HG03066 (cell line): ENCODE data around the gene SSH2.
"Not testable (repeated sequence)": the region's sequence is repeated elsewhere in the genome, so short reads cannot be mapped to it uniquely, and the experiment has no call there.

ENCODE experiments used
- ATAC-seq: cut with Tn5 transposase; IDR thresholded peaks from one replicate; pipeline ENCODE4 v1.9.1; 2021; ENCODE audit warnings: low read depth; ENCODE audit not compliant: unreplicated experiment

The SSH2 gene

DNA sequence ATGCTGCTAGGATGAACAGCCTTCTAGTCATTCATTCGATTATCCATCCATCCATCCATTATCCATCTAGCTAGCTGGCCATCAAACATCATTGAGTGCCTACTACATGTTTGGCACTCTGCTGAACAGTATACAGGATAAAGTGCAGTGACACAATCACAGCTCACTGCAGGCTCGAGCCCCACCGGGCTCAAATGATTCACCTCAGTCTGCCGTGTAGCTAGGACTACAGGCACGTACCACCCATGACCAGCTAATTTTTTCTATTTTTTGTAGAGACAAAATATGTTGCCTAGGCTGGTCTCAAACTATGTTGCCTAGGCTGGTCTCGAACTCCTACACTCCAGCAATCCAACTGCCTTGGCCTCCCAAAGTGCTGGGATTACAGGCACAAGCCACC, 50.0 kb downstream of the SSH2 start:
- ATAC-seq, result no peak

- ATAC-seq, result no peak
These were observed 55.0 kb downstream of the SSH2 start for GRCh38 chr17:29874931-29875596.

DNA sequence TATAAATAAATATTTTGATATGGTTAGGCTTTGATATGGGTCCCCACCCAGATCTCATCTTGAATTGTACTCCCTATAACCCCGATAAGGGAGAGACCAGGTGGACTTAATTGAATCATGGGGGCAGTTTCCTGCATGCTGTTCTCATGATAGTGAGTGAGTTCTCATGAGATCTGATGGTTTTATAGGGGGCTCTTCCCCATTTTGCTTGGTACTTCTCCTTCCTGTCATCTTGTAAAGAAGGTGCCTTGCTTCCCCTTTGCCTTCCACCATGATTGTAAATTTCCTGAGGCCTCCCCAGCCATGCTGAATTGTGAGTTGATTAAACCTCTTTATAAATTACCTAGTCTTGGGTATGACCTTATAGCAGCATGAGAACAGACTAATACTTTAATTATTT, 55.7 kb downstream of the SSH2 start:
- not testable (repeated sequence) for ATAC-seq

DNA sequence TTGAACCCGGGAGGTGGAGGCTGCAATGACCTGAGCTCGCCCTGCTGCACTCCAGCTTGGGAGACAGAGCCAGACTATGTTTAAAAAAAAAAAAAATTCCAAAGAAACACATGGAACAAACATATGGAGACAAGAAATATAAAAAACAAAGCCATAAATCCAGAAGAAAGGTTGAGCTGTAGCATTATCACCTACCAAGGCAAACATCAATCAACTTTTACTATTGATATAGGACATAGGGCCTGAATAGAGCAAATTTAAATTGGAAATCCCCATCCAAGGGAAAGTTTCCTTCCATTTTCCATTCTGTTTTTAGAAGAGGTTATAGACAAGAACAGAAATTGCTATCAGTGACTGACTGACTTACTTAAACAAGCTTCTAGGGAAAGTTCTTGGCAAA, 56.6 kb downstream of the SSH2 start:
- no peak for ATAC-seq

DNA sequence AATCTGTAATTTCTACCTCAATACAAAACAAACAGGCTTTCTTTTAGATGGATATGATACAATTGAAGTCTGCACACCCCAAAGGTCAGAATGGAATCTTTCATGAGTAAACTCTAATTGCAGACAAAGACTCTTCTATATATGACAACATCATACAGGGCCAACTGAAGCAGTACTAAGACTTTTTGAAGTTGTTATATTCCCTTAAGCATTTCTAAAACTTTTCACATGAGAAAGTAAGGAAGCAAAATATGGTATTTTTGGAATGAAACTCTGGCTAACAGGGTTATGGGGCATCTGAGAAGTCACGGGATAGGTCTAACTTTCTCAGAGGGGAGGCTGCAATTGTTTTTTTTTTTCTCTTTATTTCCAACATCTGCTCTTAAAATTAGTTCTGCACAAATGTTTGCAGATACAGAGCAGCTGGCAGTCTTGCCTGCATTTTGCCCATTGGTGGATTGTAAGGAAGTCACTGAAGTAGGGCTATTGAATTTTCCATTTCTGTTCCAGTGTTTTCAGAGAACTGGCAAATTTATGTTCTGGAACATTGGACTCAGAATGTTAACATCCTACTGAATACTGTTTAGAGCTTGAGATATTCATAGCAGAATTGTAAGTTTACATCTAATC, 59.1 kb downstream of the SSH2 start:
- no peak for ATAC-seq

DNA sequence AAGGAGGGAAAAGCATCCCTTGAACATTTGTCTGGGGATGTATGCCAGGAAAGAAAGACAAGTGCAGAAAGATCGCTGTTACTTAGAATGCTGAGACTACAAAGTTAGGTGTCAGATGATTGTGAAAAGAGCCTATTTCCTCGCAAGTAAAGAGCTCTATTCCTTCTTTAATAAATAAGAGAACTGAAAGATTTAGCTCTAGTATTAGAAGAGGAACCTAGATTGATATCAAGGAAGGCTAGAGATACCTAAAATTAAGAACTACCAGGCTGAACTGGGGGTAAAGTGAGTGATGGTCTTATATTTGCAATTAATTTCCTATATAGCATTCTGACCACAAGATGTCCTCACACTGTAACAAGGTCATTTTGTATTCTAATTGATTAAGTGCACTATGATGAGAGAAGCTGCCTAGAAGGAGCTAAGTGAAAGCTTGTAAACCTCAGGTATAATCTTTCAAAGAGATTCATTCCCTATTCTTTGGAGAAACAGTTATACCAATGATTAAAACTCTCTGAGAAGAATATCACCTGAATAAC, 62.3 kb downstream of the SSH2 start:
- ATAC-seq, result no peak

DNA sequence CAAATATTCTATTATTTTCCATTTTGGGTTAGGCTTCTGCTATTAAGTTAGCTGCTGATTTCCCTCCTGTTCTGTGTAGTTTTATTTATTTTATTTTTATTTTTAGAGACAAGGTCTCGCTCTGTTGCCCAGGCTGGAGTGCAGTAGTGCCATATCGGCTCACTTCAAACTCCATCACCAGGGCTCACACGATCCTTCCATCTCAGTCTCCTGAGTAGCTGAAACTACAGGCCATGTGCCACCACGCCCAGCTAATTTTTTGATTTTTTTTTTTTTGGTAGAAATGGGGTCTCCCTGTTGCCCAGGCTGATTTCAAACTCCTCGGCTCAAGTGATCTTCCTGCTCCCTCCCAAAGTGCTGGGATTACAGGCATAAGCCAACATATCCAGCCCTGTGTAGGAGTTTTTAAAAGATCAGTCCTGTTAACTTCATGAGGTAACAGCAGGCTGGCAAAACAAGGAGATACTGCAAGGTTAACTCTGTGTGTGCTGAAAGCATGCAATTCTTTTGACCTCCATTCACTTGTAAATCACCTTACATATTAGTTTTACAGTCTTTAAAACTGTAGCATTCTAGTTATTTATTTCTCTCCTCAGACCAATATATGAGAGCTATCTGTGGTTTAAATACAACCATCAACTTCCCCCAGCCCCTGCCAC, 63.2 kb downstream of the SSH2 start:
- ATAC-seq, result no peak

DNA sequence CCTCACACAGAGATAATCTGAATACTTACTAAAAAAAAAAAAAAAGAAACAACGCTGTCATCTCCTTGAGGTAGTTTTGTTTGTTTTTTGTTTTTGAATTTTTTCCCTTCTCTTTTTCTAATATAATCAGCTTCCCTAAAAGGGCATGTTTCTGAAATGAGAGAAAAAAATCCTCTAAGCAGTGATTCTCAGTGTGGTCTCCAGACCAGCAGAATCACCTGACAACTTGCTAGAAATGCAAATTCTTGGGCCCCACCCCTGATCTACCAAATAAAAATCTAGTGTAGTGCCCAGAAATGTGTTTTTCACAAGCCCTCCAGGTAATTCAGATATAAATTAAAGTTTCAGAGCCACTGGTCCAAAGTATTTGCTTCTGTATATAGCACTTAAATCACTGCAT, 65.4 kb downstream of the SSH2 start:
- ATAC-seq, result no peak

DNA sequence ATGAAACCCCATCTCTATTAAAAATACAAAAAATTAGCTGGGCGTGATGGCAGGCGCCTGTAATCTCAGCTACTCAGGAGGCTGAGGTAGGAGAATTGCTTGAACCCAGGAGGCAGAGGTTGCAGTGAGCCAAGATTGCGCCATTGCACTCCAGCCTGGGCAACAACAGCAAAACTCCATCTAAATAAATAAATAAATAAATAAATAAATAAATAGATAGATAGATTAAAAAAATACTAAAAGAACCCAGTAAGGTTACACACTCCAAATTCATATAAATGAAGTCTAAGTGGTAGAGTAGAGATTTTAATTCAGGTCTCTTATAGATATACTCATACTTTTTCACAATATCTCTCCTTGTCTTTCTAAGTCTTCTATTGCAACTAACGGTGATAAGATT, 65.9 kb downstream of the SSH2 start:
- not testable (repeated sequence) for ATAC-seq

DNA sequence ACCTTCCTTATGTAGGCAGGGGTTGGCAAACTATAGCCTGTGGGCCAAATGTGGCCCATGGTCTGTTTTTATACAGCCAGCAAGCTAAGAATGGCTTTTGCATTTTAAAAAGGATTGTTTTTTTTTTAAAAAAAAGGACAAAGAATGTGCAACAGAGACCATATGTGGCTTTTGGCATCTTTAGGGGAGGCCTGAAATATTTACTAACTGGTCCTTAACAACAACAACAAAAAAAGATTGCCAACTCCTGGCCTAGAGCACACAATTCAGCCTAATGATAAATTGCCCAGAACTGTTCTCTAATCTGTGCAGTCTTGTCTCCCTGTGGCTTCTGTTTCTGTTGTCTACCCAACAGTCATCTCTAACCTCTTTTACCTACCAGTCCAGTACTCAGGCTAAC, 67.1 kb downstream of the SSH2 start:
- no peak for ATAC-seq

GRCh38 chr17:29862127-29862526, 67.9 kb downstream of the SSH2 start:
- ATAC-seq, result no peak

DNA sequence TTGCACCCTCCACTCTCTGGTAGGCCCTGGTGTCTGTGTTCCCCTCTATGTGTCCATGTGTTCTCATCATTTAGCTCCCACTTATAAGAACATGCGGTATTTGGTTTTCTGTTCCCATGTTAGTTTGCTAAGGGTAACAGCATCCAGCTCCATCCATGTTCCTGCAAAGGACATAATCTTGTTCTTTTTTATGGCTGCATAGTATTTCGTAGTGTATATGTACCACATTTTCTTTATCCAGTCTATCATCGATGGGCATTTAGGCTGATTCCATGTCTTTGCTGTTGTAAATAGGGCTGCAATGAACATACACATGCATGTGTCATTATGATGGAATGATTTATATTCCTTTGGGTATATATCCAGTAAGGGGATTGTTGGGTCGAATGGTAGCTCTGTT, 70.6 kb downstream of the SSH2 start:
- ATAC-seq, result not testable (repeated sequence)

DNA sequence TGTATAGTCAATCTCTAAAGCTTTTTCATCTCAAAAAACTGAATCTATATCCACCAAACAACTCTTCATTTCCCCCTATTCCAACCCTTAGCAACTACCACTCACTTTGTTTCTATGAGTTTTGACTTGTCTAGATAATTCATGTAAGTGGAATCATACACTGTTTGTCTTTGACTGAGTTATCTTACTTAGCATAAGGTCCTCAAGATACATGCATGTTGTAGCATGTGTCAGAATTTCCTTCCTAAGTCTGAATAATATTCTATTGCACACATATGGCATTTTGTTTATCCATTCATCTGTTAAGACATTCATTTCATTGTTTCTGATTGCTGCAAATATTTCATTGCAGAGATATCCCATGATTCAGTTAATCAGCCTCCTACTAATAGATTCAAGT, 72.2 kb downstream of the SSH2 start:
- no peak for ATAC-seq

DNA sequence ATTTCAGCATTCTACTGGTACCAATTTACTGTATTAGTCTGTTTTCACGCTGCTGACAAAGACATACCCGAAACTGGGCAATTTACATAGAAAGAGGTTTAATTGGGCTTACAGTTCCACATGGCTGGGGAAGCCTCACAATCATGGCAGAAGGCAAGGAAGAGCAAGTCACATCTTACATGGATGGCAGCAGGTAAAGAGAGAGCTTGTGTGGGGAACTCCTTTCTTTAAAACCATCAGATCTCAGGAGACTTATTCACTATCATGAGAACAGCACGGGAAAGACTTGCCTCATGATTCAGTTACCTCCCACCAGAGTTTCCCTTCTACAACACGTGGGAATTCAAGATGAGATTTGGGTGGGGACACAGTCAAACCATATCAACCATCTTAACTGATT, 72.9 kb downstream of the SSH2 start:
- not testable (repeated sequence) for ATAC-seq

GRCh38 chr17:29855686-29856085, 74.3 kb downstream of the SSH2 start:
- ATAC-seq, result no peak

GRCh38 chr17:29848737-29849136, 81.3 kb downstream of the SSH2 start:
- ATAC-seq, result no peak

GRCh38 chr17:29847527-29848400, 82.3 kb downstream of the SSH2 start:
- no peak for ATAC-seq

GRCh38 chr17:29847118-29847517, 82.9 kb downstream of the SSH2 start:
- no peak for ATAC-seq

- no peak for ATAC-seq
These were observed 83.7 kb downstream of the SSH2 start for GRCh38 chr17:29846298-29846697.

GRCh38 chr17:29844339-29845048, 85.5 kb downstream of the SSH2 start:
- ATAC-seq, result no peak
